Measurements from ENCODE around the gene TPM4. TPM values are rescaled to one million over a fixed set of nuclear protein-coding genes. Genes with fewer than 3 reads are reported as not detected.

TPM4 gene
- total RNA-seq, 1 donor from 2014 or later = 535 TPM

- no peak overlapping the region for H2AFZ ChIP-seq (replicated peaks)
Observed at GRCh38 chr19:16141043-16141442, 64.7 kb downstream of the TPM4 start.

DNA sequence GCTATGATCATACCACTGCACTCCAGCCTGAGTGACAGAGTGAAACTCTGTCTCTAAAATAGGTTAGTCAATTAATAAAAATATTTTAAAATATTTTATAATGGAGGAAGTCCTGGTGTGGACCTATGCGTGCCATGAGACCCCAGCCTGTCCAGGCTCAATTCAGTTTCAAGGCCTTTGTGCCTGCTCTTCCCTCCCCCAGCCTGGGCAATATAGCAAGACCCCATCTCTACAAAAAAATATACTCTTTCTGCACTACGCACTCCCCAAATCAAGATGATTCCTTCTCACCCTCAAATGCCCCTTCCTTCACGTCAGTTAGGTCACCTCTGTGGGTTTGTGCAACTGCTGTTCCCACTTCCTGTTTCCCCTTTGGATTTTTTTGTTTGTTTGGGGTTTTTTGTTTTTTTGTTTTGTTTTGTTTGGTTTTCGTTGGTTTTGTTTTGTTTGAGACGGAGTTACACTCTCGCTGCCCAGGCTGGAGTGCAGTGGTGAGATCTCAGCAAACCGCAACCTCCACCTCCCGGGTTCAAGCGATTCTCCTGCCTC, 65.8 kb downstream of the TPM4 start:
- no peaks in the 10 kb centered on the region for H3K27me3 ChIP-seq
- no peak for DNase-seq (ENCODE audit: low spot score)
- no peak overlapping the region for H3K27ac Mint-ChIP-seq
- no peak overlapping the region for H3K9ac ChIP-seq
- H4K20me1 ChIP-seq (ENCODE audit: low read depth) = no peaks in the 10 kb centered on the region
- no peaks in the 10 kb centered on the region for H3K4me1 ChIP-seq
- no peak overlapping the region for H3K4me2 ChIP-seq
- no peaks in the 10 kb centered on the region for H3K4me1 Mint-ChIP-seq
- TF ChIP-seq EZH2phosphoT487 (IDR thresholded peaks at IDR 0.05) (no peak), EZH2 (IDR thresholded peaks at IDR 0.05) (no peak)
- TF ChIP-seq, protein P1, sequence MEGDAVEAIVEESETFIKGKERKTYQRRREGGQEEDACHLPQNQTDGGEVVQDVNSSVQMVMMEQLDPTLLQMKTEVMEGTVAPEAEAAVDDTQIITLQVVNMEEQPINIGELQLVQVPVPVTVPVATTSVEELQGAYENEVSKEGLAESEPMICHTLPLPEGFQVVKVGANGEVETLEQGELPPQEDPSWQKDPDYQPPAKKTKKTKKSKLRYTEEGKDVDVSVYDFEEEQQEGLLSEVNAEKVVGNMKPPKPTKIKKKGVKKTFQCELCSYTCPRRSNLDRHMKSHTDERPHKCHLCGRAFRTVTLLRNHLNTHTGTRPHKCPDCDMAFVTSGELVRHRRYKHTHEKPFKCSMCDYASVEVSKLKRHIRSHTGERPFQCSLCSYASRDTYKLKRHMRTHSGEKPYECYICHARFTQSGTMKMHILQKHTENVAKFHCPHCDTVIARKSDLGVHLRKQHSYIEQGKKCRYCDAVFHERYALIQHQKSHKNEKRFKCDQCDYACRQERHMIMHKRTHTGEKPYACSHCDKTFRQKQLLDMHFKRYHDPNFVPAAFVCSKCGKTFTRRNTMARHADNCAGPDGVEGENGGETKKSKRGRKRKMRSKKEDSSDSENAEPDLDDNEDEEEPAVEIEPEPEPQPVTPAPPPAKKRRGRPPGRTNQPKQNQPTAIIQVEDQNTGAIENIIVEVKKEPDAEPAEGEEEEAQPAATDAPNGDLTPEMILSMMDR (IDR thresholded peaks at IDR 0.05) = no peak
- H3K36me3 ChIP-seq = no peaks in the 10 kb centered on the region
- H3K27ac ChIP-seq = no peak overlapping the region
- H3K27me3 Mint-ChIP-seq (ENCODE audit: insufficient read depth, low read depth) = peaks cover 4% of the 10 kb centered on the region
- no peak overlapping the region for H2AFZ ChIP-seq (replicated peaks)
- no peaks in the 10 kb centered on the region for H3K79me2 ChIP-seq (ENCODE audit: low read depth)
- H3K9me3 Mint-ChIP-seq = no peaks in the 10 kb centered on the region
- no peaks in the 10 kb centered on the region for H3K36me3 Mint-ChIP-seq
- H3F3A ChIP-seq (ENCODE audit: low read depth) = no peaks in the 10 kb centered on the region
- no peaks in the 10 kb centered on the region for H3K9me3 ChIP-seq (ENCODE audit: low read depth)
- no peak overlapping the region for H3K4me3 ChIP-seq
- no peak overlapping the region for H3K4me3 Mint-ChIP-seq

More at GRCh38 chr19:16141043-16141442, 64.7 kb downstream of the TPM4 start:
- Histone ChIP-seq H4K20me1 (ENCODE audit: low read depth) (no peaks in the 10 kb centered on the region), H3K27ac (no peak overlapping the region), H3K9me3 (ENCODE audit: low read depth) (no peaks in the 10 kb centered on the region), H3K4me1 (no peaks in the 10 kb centered on the region), H3F3A (ENCODE audit: low read depth) (no peaks in the 10 kb centered on the region), H3K79me2 (ENCODE audit: low read depth) (no peaks in the 10 kb centered on the region), H3K9ac (no peak overlapping the region), H3K27me3 (no peaks in the 10 kb centered on the region), H3K4me3 (no peak overlapping the region), H3K4me2 (no peak overlapping the region), H3K36me3 (no peaks in the 10 kb centered on the region)
- no peak for DNase-seq (ENCODE audit: low spot score)
- TF ChIP-seq, protein P1 (IDR thresholded peaks at IDR 0.05) = no peak
- TF ChIP-seq EZH2phosphoT487 (IDR thresholded peaks at IDR 0.05) (no peak), EZH2 (IDR thresholded peaks at IDR 0.05) (no peak)
- Mint-ChIP-seq H3K36me3 (no peaks in the 10 kb centered on the region), H3K4me1 (no peaks in the 10 kb centered on the region), H3K27ac (no peak overlapping the region), H3K9me3 (no peaks in the 10 kb centered on the region), H3K4me3 (no peak overlapping the region), H3K27me3 (ENCODE audit: insufficient read depth, low read depth) (peaks cover 2% of the 10 kb centered on the region)

DNA sequence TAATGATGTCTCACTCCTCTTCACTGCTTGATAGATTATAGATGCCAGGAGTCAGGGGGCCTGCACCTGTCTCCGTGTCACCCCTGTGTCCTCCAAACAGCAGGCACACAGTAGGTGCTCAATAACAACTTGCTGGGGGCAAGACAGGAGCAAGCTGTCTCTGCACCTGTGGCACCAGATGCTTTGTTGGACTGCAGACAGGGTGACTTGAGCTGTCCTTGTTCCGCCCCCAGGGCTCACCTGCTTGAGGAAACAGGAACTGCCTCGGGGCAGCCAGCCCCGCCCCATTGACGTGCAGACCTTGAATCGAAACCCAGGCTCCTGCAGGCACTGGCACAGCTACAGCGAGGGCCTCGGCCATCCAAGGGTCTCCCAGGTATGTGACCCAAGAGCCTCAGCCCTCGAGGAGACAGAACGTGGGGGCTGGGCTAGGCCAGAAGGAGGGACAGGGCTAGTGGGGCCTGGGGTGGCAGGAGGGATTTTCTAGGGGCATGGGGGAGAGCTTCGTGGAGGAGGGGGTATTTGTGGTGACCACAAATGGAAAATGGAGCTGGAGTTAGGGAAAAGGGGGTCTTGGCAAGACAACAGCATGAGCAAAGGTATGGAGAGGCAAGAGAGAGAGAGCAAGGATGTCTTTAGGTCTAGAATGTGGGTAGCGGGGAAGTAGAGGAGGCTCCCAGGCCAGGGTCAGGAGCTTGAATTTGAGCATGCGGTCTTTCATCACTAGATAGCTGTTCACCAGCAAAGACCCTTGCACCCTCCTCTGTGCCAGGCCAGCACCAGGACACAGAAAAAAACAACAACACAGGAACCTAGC, 67.3 kb downstream of the TPM4 start, which contains the start of gene HSH2D:
HSH2D (plus strand) TSS at position 287 of the 817 bp plus-strand sequence. CDS start 5,066 bp downstream, outside the sequence.
- Mint-ChIP-seq H3K4me1 (no peaks in the 10 kb centered on the region), H3K27ac (no peak within 1 kb of the TSS), H3K27me3 (ENCODE audit: insufficient read depth, low read depth) (peaks cover 2% of the 10 kb centered on the region), H3K4me3 (no peak within 1 kb of the TSS), H3K9me3 (no peaks in the 10 kb centered on the region), H3K36me3 (no peaks in the 10 kb centered on the region)
- TF ChIP-seq, protein P1 (IDR thresholded peaks at IDR 0.05) = no peak
- TF ChIP-seq EZH2phosphoT487 (IDR thresholded peaks at IDR 0.05) (no peak), EZH2 (IDR thresholded peaks at IDR 0.05) (no peak)
- Histone ChIP-seq H3K9me3 (ENCODE audit: low read depth) (no peaks in the 10 kb centered on the region), H3K9ac (no peak within 1 kb of the TSS), H3K79me2 (ENCODE audit: low read depth) (no peaks in the 10 kb centered on the region), H3K27me3 (no peaks in the 10 kb centered on the region), H3K4me3 (no peak within 1 kb of the TSS), H3K27ac (no peak within 1 kb of the TSS), H2AFZ (replicated peaks) (no peak within 1 kb of the TSS), H3K4me1 (no peaks in the 10 kb centered on the region), H3K36me3 (no peaks in the 10 kb centered on the region), H4K20me1 (ENCODE audit: low read depth) (no peaks in the 10 kb centered on the region), H3K4me2 (no peak within 1 kb of the TSS), H3F3A (ENCODE audit: low read depth) (no peaks in the 10 kb centered on the region)
- no peak for DNase-seq (ENCODE audit: low spot score)
